Gastrocnemius medialis (tissue), 4 donors: ENCODE results near the gene C6orf62.

Experiments used
- POLR2A ChIP-seq, 2 donors: fragments of 450-650 bp; IDR thresholded peaks; one replicate each; pipeline ENCODE4 v1.6.1; 2017; ENCODE audit warnings: antibody characterized with exemption in 2 of 2, mild to moderate bottlenecking in 2 of 2, moderate library complexity in 2 of 2
- TF ChIP-seq, protein P1 (sequence below), 5 experiments: fragments of 450-650 bp in 3 of 5; fragments of 200-600 bp in 2 of 5; sonication (generic) in 2 of 5; IDR thresholded peaks in 4 of 5; conservative IDR thresholded peaks in 1 of 5; 1 replicate in 4 of 5; 2 replicates in 1 of 5; pipeline ENCODE4 v1.5.1; 2016 to 2019; ENCODE audit warnings: antibody characterized with exemption in 5 of 5, mild to moderate bottlenecking in 3 of 5, moderate library complexity in 3 of 5

GRCh38 chr6:24708612-24709011, 10.3 kb downstream of the C6orf62 start:
- TF ChIP-seq, protein P1, sequence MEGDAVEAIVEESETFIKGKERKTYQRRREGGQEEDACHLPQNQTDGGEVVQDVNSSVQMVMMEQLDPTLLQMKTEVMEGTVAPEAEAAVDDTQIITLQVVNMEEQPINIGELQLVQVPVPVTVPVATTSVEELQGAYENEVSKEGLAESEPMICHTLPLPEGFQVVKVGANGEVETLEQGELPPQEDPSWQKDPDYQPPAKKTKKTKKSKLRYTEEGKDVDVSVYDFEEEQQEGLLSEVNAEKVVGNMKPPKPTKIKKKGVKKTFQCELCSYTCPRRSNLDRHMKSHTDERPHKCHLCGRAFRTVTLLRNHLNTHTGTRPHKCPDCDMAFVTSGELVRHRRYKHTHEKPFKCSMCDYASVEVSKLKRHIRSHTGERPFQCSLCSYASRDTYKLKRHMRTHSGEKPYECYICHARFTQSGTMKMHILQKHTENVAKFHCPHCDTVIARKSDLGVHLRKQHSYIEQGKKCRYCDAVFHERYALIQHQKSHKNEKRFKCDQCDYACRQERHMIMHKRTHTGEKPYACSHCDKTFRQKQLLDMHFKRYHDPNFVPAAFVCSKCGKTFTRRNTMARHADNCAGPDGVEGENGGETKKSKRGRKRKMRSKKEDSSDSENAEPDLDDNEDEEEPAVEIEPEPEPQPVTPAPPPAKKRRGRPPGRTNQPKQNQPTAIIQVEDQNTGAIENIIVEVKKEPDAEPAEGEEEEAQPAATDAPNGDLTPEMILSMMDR (IDR thresholded peaks at IDR 0.05 in 4 of 5, conservative IDR thresholded peaks at IDR 0.05 in 1 of 5): no peak
- no peak for TF ChIP-seq POLR2A (IDR thresholded peaks at IDR 0.05)
